Activated CD4-positive, alpha-beta T cell treated with anti-CD3 and anti-CD28 coated beads, Interleukin-10, Interleukin-2, amounts not matched to agents 100 ng/mL and 50 ng/mL, durations not matched to agents 16 hours and 8 hours (primary cell): ENCODE data around the gene CLCF1.

ENCODE experiments used
- DNase-seq: peaks from one replicate; pipeline ENCODE4 v3.0.0-alpha.2; 2020

The CLCF1 gene

GRCh38 chr11:67373648-67374570 lies 511 bp upstream of the CLCF1 start:
- DNase-seq: peak; percentile 47

DNA sequence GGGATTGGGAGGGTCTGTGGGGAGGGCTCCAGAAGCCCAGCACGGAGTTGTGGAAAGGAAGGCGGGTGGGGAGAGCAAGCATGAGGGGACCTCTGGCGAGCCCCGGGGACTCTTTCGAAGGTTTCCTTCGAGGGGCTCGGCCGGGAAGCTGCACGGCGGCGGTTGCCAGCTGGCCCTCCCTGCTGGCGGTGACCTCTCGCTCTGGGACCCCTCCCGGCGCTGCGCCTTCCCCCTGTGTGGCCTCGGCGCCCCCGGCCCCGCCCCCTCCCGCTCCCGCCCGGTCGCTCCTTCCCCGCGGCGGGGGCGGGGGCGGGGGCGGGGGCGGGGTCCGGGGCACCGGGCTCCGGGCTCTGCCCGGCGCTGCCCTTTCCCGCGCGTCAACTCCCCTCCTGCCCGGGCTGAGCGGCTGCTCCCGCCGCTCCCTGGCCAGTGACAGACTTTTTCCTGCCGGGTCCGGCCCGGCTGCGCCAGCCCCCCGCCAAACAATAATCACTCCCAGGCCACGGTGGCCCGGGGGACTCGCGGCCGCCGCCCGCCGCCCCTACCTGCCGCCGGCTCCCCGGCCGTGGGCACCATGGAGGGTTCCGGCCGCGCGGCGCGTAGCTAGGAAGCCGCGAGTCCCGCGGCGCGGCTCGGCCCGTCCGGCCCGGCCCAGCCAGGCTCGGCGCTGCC lies 941 bp downstream of the CLCF1 start:
- DNase-seq: no peak

- DNase-seq: no peak
Observed at GRCh38 chr11:67371911-67372320, 1.5 kb downstream of the CLCF1 start.

GRCh38 chr11:67371189-67371910 lies 2.0 kb downstream of the CLCF1 start:
- peak; percentile 27 for DNase-seq

DNA sequence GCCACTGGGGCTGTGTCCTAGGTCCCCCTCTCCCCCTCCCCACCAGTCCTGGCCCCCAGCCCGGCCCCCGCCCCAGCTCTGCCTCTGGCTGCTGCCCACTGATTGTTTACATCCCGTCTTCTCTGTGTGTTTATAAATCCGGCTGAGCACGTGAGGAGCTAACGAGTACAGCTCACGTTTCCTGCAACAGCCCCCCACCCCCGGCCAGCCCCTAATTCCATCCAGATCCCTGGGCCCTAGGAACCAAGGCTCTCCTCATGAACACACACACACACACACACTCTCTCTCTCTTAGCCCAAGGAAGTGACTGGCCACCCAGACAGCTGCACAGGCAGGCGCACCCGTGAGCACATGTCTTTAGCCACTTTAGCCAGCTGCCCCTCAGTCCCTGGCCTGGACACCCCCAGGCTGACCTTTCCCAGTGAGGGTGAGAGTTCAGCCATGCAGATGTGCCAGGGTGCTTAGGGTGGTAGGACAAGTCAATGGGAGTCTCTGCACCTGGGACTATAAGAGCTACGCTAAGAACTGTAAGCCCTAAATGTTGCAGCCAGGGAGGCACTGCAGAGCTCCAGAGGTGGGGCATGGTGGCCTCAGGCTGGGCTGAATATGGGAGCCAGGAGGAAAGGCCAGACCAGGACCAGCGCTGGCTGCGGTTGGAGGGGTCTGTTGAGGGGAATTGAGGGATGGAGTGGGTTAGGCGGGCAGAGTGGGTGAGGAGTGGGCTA lies 2.9 kb downstream of the CLCF1 start:
- DNase-seq: no peak

DNA sequence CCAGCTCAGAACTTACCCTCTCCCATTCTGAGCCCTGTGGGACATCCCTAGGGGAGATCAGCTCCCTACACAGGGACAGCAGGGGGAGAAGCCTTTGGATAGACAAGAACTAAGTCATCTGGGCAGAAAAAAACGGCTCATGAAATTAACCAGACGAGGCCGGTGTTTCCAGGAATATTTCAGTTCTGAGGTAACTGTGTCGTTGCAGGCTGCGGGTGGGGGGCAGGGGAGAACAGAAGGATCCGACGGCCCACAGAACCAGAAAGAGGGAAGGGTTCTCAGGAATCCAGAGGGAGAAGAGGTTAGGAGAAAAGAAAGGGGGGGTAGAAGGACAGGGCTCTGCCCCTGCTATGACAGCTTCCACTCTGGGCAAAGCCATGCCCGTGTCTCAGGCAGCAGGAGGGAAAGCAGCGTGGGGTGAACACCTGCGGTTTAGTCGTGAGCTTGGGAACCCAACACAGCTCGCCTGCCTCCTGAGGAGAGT lies 3.6 kb downstream of the CLCF1 start:
- no peak for DNase-seq

DNA sequence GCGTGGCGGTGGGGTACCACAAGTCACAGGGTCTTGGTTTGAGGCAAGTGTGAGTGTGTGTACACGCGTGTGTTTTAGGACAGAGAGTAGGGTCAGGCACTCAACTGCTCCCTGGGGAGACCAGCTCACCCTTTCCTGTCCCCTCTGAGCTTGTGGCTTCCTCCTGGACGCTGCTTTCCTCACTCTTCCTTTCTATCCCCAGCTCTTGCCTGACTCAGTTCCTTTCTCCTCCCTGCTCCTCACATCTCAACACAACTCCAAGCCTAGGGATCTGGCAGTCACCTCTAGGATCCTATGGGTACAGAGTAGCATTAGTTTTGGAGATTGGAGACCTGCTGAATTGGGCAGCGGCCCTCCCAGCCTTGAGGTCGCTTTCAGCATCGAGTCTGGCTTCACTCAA lies 4.1 kb downstream of the CLCF1 start:
- DNase-seq: no peak

DNA sequence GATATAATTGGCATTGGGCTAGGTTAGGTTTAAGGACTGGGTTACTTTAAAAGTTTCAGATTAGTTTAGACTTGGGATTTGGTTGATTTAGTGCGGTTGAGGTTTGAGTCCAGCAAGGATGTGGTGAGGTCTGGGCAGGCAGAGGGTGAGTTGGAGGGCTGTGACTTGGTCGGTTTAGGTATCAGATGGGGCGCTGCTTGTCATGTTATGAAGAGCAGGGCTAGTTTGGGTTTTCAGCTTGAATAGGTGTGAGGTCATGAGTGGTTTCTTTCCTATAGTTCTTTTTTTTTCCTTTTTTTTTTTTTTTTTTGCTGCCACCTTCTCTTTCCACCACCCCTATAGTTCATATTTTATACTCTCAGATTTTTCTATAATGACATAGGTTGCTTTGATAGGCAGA lies 4.8 kb downstream of the CLCF1 start:
- DNase-seq: peak; percentile 74

DNA sequence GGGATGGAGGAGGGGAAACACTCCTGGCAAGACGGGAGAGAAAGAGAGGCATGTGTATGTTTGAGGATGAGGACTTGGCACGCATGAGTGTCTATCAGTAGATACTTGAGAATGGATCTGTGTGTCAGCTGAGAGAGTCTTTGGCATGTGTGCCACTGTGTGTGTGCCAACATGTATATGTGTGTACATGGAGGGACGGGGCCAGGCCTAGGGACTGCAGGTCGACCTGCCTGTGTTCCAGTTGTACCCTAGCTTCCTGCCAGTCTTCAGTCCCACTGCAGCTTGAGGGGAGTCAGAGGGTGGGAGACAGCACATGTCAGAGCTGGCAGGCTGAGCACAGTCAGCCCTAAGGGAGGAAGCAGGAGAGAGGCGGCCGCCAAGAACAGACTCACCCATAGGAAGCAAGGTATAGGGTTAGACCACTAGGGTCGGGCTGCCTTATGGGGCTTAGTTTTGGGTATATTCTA lies 5.6 kb downstream of the CLCF1 start:
- DNase-seq: no peak

- DNase-seq: no peak
Observed at GRCh38 chr11:67366961-67367760, 6.2 kb downstream of the CLCF1 start.

DNA sequence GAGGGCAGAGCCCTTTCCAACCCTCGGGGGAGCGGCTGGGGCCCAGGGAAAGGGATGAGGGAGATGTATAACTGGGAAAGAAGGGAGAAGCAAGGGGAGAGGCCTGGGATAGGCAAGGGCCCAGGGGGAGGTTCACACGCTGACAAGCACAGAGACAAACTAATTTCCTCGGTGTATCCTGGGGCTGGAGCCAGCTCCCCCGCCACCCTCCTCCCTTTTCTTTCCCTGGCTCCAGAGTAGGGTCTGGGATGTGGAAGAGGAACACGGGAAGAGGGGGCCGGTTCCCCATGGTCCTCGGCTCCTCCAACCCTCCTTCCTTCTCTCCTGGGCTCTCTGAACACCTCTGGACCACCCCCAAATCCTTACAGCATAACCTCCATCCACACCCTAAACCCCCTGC lies 6.9 kb downstream of the CLCF1 start:
- DNase-seq: no peak

DNA sequence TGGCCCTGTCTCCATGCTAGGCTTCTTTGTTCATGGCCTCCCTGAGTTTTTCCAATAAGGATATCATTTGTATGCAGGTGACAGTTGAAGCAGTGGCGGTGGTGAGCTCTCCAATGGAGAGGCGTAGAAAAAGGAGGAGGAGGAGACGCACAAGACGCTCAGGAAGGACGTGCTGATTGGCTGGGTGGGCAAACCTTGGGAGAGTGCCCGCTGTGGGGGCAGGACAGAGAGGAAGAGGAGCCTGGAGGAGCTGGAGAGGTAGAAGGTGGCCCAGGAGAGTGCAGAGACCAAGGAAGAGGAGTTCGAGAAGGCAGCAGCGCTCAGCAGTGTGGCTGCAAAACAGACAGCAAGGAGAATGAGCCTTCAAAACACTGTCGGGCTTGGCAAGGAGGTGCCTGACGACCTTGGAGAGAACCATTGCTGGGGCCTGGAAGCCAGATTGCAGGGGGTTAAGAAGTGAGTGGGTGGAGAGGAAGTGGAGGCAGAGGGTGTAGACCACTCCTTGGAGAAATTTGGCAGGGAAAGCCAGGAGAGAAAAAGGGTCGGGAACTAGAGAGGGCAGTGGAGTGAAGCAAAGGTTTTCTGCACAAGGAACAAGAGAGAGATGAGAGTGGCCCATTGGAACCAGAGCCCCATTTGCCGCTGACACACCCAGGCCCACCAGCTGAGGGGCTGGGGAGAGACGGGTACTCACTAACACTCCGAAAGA lies 7.5 kb downstream of the CLCF1 start:
- no peak for DNase-seq

DNA sequence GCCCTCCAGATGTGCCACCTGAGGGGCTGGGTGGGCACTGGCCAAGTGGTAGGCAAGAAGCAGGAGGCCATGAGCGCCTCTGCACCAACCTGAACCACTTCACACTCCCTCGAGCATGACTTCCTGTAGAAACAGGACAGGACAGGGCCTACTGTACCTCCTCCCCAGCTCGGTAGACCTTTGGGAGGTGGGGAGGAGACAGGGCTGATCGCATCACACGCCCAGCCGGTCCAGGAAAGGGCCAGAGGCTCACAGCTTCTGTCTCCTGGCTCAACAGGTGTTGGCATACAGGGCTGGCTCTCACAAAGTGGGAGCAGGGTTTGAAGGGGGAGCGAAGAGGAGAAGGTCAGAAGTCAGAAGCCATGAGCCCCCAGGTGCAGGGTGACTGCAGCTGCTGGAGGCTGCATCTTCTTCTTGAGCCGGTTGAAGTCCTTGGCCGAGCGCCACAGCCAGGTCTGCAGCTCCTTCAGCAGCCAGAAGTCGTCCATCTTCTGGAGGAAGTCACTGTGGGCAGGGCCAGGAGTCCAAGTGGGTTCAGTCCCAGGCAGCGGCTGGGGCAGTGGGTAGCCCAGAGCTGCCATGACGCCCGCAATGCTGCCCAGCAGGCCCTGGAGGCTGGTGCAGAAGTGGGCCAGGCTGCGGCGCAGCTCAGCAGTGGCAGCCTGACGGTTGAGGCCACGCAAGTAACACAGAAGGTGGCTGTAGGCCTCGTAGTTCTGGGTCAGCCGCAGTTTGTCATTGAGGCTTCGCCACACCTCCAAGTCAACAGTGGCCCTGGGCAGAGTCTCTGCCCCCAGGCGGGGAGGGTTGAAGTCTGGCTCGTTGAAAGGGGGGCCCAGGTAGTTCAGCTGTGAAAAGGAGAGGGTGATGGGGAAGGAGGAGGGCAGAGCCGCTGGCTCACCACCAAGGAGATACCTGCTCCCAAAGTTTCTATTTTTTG lies 8.3 kb downstream of the CLCF1 start:
- no peak for DNase-seq

GRCh38 chr11:67364169-67364568 lies 9.2 kb downstream of the CLCF1 start:
- no peak for DNase-seq

DNA sequence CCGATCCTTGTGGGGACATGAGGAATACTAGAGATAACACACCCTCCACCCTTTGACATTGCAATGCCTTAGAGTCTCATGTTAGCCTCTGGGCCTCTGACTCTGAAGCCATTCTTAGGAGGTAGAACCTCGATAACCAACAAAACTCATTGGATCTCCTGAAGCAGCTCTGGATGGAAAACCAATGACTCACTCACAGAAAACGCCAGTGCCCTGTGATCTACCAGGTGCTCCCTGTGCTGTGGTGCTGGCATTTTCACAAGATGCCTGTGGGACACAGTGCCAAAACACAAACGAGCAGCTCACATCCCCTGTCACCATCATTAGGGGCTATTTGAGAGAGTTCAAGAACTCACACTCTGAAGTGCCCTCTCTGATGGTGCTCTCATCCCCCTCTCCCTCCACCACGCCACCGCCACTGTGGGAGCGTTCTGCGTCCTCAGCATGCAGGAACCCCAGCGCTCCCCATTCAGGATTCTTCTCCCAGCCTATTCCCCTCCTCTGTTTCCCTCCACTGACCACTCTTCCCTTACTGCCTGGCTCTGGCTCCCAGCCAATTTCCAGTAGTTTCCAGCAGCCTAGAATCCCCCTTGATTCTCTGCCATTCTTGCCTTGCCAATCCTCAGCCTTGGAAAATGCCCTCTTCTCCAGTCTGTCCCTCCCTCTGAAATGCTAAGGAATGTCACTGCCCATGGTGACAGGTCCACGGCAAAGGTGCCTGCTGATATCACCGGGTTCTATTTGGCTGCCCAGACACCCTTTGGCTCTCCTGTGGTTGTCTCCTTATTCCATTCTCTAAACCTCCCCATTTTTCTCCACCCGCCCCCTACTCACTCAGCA lies 15.3 kb downstream of the CLCF1 start:
- DNase-seq: no peak

DNA sequence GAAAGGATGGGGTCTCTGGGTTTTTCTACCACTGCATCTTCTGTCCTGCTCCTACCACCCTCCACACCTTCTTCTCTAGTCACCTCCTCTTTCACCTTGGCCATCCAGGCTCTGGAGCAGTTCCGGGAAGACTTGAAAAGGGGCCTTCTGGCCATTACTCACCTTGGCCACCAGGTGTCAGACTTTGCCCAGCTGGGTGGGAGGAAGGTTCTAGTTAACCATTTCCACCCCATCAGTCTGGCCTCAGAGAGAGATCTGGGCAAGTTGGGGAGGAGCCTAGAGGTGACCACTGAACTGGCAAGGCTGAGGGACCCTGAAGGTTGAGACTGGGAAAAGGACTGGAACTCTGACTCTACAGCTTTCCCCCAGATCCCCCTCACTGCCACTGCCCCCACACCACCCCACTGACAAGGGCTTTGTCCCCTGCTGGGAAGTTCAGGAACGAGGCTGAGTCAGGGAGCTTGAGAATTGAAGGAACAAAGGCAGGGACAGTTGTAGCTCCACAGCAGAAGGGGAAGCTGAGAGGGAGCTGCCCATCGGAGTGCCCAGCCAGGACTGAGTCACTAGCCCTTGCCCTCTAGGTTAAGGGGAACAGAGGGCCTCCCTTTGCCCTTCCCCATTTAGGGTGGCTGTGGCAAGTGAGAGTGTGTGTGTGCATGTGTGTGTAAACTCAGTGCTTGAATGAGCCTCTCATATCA lies 16.4 kb downstream of the CLCF1 start:
- peak; percentile 83 for DNase-seq

GRCh38 chr11:67356387-67356863 lies 17.0 kb downstream of the CLCF1 start:
- DNase-seq: no peak

DNA sequence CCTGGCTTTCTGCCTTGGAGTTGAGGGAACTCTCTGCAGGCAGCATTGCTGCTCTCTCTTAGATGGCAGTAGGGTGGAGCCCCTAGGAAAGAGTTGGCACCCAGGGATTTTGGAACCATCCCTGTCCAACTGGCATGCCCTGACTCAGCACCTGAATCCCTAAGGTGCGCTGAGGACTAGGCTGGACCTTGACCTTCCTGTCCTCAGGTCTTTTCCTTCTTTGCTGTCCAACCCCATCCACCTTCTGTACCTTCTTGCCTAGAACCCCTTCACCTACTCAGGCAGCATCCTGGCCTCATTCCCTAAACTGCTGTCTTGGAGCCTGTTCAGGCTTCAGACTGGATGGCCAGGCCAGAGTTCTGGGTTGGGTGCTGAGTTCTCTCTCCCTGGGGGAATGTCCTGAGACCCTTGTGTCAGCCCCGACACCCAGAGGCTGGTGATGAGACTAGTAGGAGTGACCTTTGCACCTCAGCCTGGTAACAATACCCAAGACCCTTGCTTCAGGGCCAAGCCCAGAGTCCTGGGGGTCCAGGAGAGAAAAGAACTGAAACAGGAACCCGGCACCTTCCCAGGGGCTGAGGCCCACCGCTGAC lies 17.5 kb downstream of the CLCF1 start:
- DNase-seq: no peak
